ENCODE results near the gene IDH3A. TPM values are rescaled to one million over a fixed set of nuclear protein-coding genes. Genes with fewer than 3 reads are reported as not detected.
A peak's percentile ranks its signal among the peaks of the same experiment; 100 is the strongest.

The IDH3A gene
- total and polyA plus RNA-seq, 3 donors from 2014 or later: 88.9 to 120 (median 119) TPM

DNA sequence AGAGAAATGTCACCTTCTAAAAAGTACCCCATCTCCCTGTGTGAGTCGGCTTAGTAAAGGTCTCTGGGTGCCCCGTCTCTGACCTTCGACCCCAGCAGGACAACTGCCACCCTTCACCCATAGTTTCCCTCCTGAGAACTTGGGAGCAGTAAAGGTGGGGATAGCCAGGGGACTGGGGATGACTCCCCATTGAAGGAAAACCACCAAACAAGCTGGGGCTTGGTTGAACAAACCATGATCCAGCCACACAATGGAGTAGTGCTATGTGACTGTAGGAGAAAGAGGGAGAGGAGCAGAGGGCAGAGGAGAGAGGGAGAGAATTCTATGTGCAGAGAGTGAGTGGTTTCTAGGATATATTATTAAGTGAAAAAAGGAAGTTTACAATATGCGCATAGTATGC lies 33.7 kb downstream of the IDH3A start:
- no peaks in the 10 kb centered on the region for H3K9me3 ChIP-seq

DNA sequence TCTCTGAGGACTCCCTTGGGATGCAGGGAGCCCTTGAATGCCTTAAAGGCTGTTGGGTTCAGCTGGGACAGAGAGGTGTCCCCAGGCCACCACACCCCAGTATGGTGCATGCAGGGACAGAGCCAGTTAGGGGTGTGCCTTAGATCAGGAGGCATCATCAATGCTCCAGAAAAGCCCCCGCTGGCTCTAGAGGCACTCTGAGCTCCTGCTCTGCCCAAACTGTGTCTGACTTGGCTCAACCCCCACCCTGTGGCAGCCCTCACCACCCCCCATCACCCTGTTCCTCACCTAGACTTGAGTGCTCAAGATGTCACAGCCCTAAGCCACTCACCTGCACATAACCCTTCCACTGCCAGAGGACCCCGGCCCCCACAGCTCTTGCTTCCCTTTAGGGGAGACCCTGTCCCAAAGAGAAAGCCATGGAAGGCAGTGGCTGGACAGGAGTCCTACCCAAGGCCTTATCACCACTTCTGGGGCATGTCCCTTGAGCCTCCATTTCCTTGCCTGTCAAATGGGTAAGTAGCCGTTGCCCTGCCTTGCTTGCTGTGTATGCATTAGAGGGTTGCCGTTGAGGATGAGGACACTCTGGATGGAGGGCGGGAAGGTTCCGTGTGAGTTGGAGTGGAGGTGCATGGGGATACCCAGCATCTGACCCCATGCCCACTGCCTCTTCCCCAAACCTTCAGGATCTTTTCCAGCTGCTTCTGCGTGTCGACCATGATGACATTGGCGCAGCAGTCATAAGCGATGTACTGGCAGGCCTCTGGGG lies 43.8 kb downstream of the IDH3A start:
- intact Hi-C loops (cut with DNase I; ENCODE audit: low total_unique reads): no loop called here
- WGBS, 2 donors: 95 to 98% methylated on average over 9 to 10 of the region's 10 CpGs

More for the DNA sequence above, 33.7 kb downstream of the IDH3A start:
- intact Hi-C loops (cut with DNase I; ENCODE audit: low total_unique reads): no loop called here
- H3K27me3 ChIP-seq: no peaks in the 10 kb centered on the region
- WGBS, 2 donors: 81 to 97% methylated on average over 4 of the region's 4 CpGs
- H3K4me1 ChIP-seq: no peaks in the 10 kb centered on the region
- H3K4me3 ChIP-seq: no peak overlapping the region
- DNase-seq: peak; percentile 4
- H3K36me3 ChIP-seq (ENCODE audit: low read depth, missing control alignments): no peaks in the 10 kb centered on the region
- TF ChIP-seq POLR2A (IDR thresholded peaks at IDR 0.05) (no peak), CTCF (IDR thresholded peaks at IDR 0.05) (no peak)
- H3K27ac ChIP-seq: no peak overlapping the region

DNA sequence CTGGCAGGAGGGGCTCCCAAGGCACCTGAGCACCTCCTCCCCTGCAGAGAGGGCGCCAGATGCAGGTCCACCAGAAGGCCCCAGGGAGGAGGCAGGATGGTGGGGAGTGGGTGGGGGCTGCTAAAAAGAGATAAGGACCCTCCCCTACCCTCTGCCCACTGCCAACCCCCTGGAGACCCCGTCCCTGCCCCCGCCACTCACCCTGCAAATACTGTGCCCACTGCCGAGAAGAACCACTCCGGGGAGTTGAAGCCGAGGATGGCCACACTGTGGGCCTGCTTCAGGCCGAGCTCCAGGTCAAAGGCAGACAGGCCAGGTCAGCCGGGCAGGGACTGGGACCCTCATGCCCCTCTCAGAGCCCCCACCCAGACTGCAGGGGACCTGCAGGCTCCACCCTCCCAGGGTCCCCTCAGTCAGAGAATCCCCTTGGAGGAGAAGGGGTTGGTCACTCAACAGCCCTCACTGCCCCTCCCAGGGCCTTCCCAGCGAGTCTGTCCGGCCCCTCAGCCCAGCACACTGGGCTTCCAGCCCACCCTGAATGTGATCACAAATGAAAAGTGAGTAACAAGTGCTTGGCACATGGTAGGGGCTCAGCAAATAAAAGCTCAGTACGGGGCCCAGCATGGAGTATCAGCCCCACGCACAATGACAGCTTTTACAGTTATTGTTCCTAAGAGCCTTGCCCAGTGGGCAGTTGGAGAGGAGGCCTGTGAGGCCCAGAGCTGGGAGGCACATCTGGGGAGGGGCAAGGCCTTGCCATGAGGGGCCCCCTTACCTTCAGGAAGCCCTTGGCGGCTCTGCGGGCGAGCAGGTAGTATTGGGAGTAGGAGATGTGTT lies 44.8 kb downstream of the IDH3A start:
- Histone ChIP-seq H3K36me3 (ENCODE audit: low read depth, missing control alignments) (no peaks in the 10 kb centered on the region), H3K27me3 (no peaks in the 10 kb centered on the region), H3K27ac (no peak overlapping the region), H3K4me3 (no peak overlapping the region), H3K4me1 (no peaks in the 10 kb centered on the region), H3K9me3 (no peaks in the 10 kb centered on the region)
- DNase-seq: peak; percentile 11
- WGBS, 2 donors: 93 to 95% methylated on average over 12 to 15 of the region's 15 CpGs
- intact Hi-C loops (cut with DNase I; ENCODE audit: low total_unique reads): no loop called here
- TF ChIP-seq CTCF (IDR thresholded peaks at IDR 0.05) (no peak), POLR2A (IDR thresholded peaks at IDR 0.05) (no peak)

More for the DNA sequence above, 43.8 kb downstream of the IDH3A start:
- Histone ChIP-seq H3K27ac (no peak overlapping the region), H3K9me3 (no peaks in the 10 kb centered on the region), H3K4me3 (no peak overlapping the region), H3K36me3 (ENCODE audit: low read depth, missing control alignments) (no peaks in the 10 kb centered on the region), H3K27me3 (no peaks in the 10 kb centered on the region), H3K4me1 (no peaks in the 10 kb centered on the region)
- DNase-seq: peak; percentile 3
- TF ChIP-seq CTCF (IDR thresholded peaks at IDR 0.05): no peak
- no peak for TF ChIP-seq POLR2A (IDR thresholded peaks at IDR 0.05)

- Histone ChIP-seq H3K27ac (no peak overlapping the region), H3K4me3 (no peak overlapping the region), H3K4me1 (no peaks in the 10 kb centered on the region), H3K27me3 (no peaks in the 10 kb centered on the region), H3K36me3 (ENCODE audit: low read depth, missing control alignments) (no peaks in the 10 kb centered on the region), H3K9me3 (no peaks in the 10 kb centered on the region)
- no peak for DNase-seq
- 93 to 100% methylated on average over 1 to 15 of the region's 15 CpGs for WGBS, 2 donors
- TF ChIP-seq CTCF (IDR thresholded peaks at IDR 0.05): no peak
- TF ChIP-seq POLR2A (IDR thresholded peaks at IDR 0.05): no peak
- intact Hi-C loops (cut with DNase I; ENCODE audit: low total_unique reads): no loop called here
Observed at GRCh38 chr15:78194568-78194925, 45.4 kb downstream of the IDH3A start.
